Glutamatergic neuron (in vitro differentiated cells): Measurements from ENCODE around the gene TAF5. TPM values are rescaled to one million over a fixed set of nuclear protein-coding genes. Genes with fewer than 3 reads are reported as not detected.
"Not testable (repeated sequence)": the region's sequence is repeated elsewhere in the genome, so short reads cannot be mapped to it uniquely, and the experiment has no call there.

Source experiments
- DNase-seq: peaks from one replicate; pipeline ENCODE4 v3.0.0; 2022
- H3K27ac Mint-ChIP-seq: one replicate; pipeline ENCODE4 v1.8.0; 2020; ENCODE audit warnings: mild to moderate bottlenecking, mixed read lengths, inconsistent platforms; ENCODE audit not compliant: unreplicated experiment
- H3K27me3 Mint-ChIP-seq: one replicate; pipeline ENCODE4 v1.8.0; 2020; ENCODE audit warnings: mild to moderate bottlenecking, moderate library complexity, mixed read lengths, inconsistent platforms; ENCODE audit not compliant: unreplicated experiment
- H3K36me3 Mint-ChIP-seq: one replicate; pipeline ENCODE4 v1.8.0; 2020; ENCODE audit warnings: mild to moderate bottlenecking, mixed read lengths, inconsistent platforms; ENCODE audit not compliant: unreplicated experiment
- H3K4me1 Mint-ChIP-seq: one replicate; pipeline ENCODE4 v1.8.0; 2020; ENCODE audit warnings: mild to moderate bottlenecking, low read depth, mixed read lengths, inconsistent platforms; ENCODE audit not compliant: unreplicated experiment
- H3K4me3 Mint-ChIP-seq: one replicate; pipeline ENCODE4 v1.8.0; 2020; ENCODE audit warnings: mild to moderate bottlenecking, mixed read lengths, inconsistent platforms; ENCODE audit not compliant: unreplicated experiment
- H3K9me3 Mint-ChIP-seq: one replicate; pipeline ENCODE4 v1.8.0; 2020; ENCODE audit warnings: mild to moderate bottlenecking, moderate library complexity, mixed read lengths, inconsistent platforms; ENCODE audit not compliant: unreplicated experiment
- total RNA-seq: library from RNA; stranded (reverse); fragmentation: NEBNext Ultra II Directional; extraction: Animal tissue kit (Norgen Biotek cat#: 25700); gene quantifications from one replicate; pipeline ENCODE4 v1.2.1, GENCODE V29; 2021; ENCODE audit not compliant: unreplicated experiment
- TF ChIP-seq, protein P1 (sequence below): fragments of 200-600 bp; sonication (generic); IDR thresholded peaks from one replicate; pipeline ENCODE4 v1.5.0; 2021; ENCODE audit not compliant: partially characterized antibody, unreplicated experiment

TAF5 gene
- total RNA-seq, 1 donor from 2014 or later: 6.9 TPM

DNA sequence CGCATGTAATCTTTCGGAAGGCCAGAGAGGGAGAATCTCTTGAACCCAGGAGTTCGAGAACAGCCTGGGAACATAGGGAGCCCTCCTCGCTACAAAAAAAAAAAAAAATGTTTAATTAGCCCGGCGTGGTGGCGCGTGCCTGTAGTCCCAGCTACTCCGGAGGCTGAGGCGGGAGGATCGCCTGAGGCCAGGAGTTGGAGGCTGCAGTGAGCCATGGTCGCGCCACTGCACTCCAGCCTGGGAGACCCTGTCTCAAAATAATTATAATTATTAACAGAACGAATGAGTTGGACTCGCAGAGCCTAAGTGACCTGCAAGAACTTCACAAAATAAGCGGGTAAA lies 17.6 kb upstream of the TAF5 start:
- peaks cover 5% of the 10 kb centered on the region for H3K9me3 Mint-ChIP-seq

GRCh38 chr10:103350517-103351260 lies 17.1 kb upstream of the TAF5 start, which contains the start of gene PCGF6:
Gene PCGF6 (minus strand): TSS chr10:103351140. CDS start chr10:103351066, 74 bp downstream.
- Mint-ChIP-seq H3K27me3 (no peaks in the 10 kb centered on the region), H3K4me3 (peak within 1 kb of the TSS; percentile 91), H3K27ac (peak within 1 kb of the TSS; percentile 88), H3K9me3 (peaks cover 5% of the 10 kb centered on the region), H3K36me3 (no peaks in the 10 kb centered on the region), H3K4me1 (peaks cover 2% of the 10 kb centered on the region)
- TF ChIP-seq, protein P1, sequence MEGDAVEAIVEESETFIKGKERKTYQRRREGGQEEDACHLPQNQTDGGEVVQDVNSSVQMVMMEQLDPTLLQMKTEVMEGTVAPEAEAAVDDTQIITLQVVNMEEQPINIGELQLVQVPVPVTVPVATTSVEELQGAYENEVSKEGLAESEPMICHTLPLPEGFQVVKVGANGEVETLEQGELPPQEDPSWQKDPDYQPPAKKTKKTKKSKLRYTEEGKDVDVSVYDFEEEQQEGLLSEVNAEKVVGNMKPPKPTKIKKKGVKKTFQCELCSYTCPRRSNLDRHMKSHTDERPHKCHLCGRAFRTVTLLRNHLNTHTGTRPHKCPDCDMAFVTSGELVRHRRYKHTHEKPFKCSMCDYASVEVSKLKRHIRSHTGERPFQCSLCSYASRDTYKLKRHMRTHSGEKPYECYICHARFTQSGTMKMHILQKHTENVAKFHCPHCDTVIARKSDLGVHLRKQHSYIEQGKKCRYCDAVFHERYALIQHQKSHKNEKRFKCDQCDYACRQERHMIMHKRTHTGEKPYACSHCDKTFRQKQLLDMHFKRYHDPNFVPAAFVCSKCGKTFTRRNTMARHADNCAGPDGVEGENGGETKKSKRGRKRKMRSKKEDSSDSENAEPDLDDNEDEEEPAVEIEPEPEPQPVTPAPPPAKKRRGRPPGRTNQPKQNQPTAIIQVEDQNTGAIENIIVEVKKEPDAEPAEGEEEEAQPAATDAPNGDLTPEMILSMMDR: no peak
- peak; percentile 96 for DNase-seq

More for the DNA sequence above, 17.6 kb upstream of the TAF5 start:
- H3K27ac Mint-ChIP-seq: peak overlapping the region; percentile 79
- H3K4me1 Mint-ChIP-seq: peaks cover 2% of the 10 kb centered on the region
- TF ChIP-seq, protein P1: no peak
- no peaks in the 10 kb centered on the region for H3K36me3 Mint-ChIP-seq
- H3K27me3 Mint-ChIP-seq: no peaks in the 10 kb centered on the region
- peak; percentile 19 for DNase-seq
- peak overlapping the region; percentile 83 for H3K4me3 Mint-ChIP-seq

DNA sequence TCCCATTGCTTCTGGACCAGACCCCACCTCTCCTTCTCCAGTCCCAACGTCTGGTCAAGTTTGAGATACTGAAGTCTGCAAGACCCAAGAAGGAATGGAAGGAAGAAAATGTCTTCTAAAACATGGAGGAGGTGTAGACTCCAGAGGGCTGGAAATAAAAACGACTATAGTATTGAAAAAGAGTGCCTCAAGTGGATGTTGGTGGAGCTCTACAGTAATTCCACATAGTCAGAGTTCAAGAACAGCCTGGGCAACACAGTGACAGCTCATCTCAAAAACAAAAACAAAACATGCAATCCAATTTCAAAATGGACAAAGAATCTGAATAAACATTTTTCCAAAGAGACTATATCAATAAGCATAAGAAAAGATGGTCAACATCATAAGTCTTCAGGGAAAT lies 14.5 kb upstream of the TAF5 start:
- H3K36me3 Mint-ChIP-seq: no peaks in the 10 kb centered on the region
- no peaks in the 10 kb centered on the region for H3K27me3 Mint-ChIP-seq
- H3K4me3 Mint-ChIP-seq: no peak overlapping the region
- TF ChIP-seq, protein P1: no peak
- peaks cover 2% of the 10 kb centered on the region for H3K4me1 Mint-ChIP-seq
- peaks cover 5% of the 10 kb centered on the region for H3K9me3 Mint-ChIP-seq
- DNase-seq: no peak
- H3K27ac Mint-ChIP-seq: no peak overlapping the region

GRCh38 chr10:103354567-103354966 lies 13.2 kb upstream of the TAF5 start:
- H3K27me3 Mint-ChIP-seq, H3K36me3 Mint-ChIP-seq, DNase-seq, H3K9me3 Mint-ChIP-seq, H3K27ac Mint-ChIP-seq, H3K4me1 Mint-ChIP-seq, H3K4me3 Mint-ChIP-seq: not testable (repeated sequence)

DNA sequence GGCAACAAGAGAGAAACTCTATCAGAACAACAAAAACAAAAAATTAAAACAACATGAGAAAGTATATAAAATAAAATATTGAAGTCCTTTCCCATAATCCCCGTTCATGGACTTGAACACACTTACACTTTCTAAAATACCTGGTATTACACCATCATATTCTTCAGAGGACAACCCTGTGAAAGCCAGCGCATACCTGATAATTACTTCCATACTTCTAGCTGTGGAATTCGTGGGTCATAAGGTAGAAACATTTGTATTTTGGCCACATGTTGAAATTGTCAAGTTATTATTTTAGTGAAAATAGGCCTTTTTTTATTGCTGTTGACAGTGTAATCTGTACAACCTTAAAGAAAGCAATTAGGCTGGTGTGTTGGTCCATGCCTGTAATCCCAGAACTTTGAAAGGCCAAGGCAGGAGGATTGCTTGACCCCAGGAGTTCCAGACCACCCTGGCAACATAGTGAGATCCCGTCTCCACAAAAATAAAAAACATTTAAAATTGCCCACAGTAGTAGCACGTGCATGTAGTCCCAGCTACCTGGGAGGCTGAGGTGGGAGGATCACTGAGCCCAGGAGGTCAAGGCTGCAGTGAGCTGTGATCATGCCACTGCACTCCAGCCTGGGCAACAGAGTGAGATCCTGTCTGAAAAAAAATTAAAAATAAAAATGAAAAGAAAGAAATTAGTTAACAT lies 11.7 kb upstream of the TAF5 start:
- TF ChIP-seq, protein P1: no peak
- H3K36me3 Mint-ChIP-seq: no peaks in the 10 kb centered on the region
- H3K9me3 Mint-ChIP-seq: peaks cover 1% of the 10 kb centered on the region
- H3K4me1 Mint-ChIP-seq: no peaks in the 10 kb centered on the region
- no peak overlapping the region for H3K4me3 Mint-ChIP-seq
- H3K27ac Mint-ChIP-seq: no peak overlapping the region
- no peaks in the 10 kb centered on the region for H3K27me3 Mint-ChIP-seq
- no peak for DNase-seq

DNA sequence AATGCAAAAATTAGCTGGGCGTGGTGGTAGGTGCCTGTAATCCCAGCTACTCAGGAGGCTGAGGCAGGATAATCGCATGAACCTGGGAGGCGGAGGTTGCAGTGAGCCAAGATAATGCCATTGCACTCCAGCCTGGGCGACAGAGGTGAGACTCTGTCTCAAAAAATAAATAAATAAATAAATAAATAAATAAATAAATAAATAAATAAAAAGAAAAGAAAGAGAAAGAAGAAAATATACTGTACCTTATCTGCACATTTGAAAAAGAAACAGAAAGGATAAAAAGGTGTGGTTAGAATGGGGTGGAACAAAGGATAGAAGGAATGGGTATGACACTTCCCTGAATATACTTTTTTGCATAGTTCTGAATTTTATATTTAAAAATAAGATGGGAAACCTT lies 8.3 kb upstream of the TAF5 start:
- H3K9me3 Mint-ChIP-seq, H3K27me3 Mint-ChIP-seq, H3K4me1 Mint-ChIP-seq: not testable (repeated sequence)

GRCh38 chr10:103360791-103361190 lies 7.0 kb upstream of the TAF5 start:
- not testable (repeated sequence) for H3K4me1 Mint-ChIP-seq

More for the DNA sequence above, 8.3 kb upstream of the TAF5 start:
- H3K27ac Mint-ChIP-seq, H3K36me3 Mint-ChIP-seq, H3K4me3 Mint-ChIP-seq, DNase-seq: not testable (repeated sequence)

More at GRCh38 chr10:103360791-103361190, 7.0 kb upstream of the TAF5 start:
- DNase-seq, H3K36me3 Mint-ChIP-seq, H3K4me3 Mint-ChIP-seq, H3K27ac Mint-ChIP-seq, H3K9me3 Mint-ChIP-seq, H3K27me3 Mint-ChIP-seq: not testable (repeated sequence)
